Nephron (organoid): ENCODE results near the gene SMTNL2.

ENCODE experiments used
- H3K27ac Mint-ChIP-seq, 3 experiments: 2 replicates each; pipeline ENCODE4 v1.8.0; 2020; ENCODE audit warnings: mixed read lengths in 3 of 3, mild to moderate bottlenecking in 2 of 3, moderate library complexity in 1 of 3
- H3K27me3 Mint-ChIP-seq: 2 replicates; pipeline ENCODE4 v1.8.0; 2021; ENCODE audit warnings: low read depth, mild to moderate bottlenecking, moderate library complexity, mixed read lengths
- H3K36me3 Mint-ChIP-seq: 2 replicates; pipeline ENCODE4 v1.8.0; 2020; ENCODE audit warnings: low read depth, mixed read lengths
- H3K4me1 Mint-ChIP-seq: 2 replicates; pipeline ENCODE4 v1.8.0; 2020; ENCODE audit warnings: mixed read lengths
- H3K4me3 Mint-ChIP-seq, 3 experiments: 2 replicates each; pipeline ENCODE4 v1.8.0; 2020; ENCODE audit warnings: mild to moderate bottlenecking in 3 of 3, mixed read lengths in 3 of 3, moderate library complexity in 2 of 3
- H3K9me3 Mint-ChIP-seq: 2 replicates; pipeline ENCODE4 v1.8.0; 2020; ENCODE audit warnings: mixed read lengths
- TF ChIP-seq, protein P1 (sequence below), 3 experiments: fragments of 200-600 bp; sonication (generic); IDR thresholded peaks; one replicate each; pipeline ENCODE4 v1.5.0; 2021; ENCODE audit warnings: antibody characterized with exemption in 3 of 3; ENCODE audit not compliant: unreplicated experiment in 3 of 3

Gene SMTNL2

DNA sequence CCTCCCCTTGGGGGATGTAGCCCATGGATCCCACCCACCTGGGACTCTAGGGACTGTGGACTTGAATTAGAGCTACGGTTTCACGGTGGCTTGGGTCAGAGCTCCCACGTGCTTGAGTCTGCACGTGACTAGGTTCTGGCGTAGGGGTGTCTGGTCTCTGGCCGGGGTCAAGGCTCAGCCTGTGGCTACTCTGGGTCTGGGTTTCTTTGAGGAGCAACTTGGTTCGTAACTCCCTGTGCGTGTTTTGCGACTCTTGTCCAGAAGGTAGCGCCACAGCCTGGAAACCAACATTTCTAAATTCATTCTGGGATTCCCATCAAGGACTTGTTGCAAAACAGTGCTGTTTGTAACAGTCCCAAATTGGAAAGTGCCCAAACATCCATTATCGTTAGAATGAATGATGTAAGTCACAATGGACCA, 23.5 kb upstream of the SMTNL2 start:
- peaks cover 18% of the 10 kb centered on the region for H3K4me1 Mint-ChIP-seq
- H3K9me3 Mint-ChIP-seq = no peaks in the 10 kb centered on the region
- H3K36me3 Mint-ChIP-seq = no peaks in the 10 kb centered on the region
- H3K4me3 Mint-ChIP-seq = peak overlapping the region in 1 of 3 experiments; percentile 10
- H3K27me3 Mint-ChIP-seq = peaks cover 5% of the 10 kb centered on the region
- TF ChIP-seq, protein P1, sequence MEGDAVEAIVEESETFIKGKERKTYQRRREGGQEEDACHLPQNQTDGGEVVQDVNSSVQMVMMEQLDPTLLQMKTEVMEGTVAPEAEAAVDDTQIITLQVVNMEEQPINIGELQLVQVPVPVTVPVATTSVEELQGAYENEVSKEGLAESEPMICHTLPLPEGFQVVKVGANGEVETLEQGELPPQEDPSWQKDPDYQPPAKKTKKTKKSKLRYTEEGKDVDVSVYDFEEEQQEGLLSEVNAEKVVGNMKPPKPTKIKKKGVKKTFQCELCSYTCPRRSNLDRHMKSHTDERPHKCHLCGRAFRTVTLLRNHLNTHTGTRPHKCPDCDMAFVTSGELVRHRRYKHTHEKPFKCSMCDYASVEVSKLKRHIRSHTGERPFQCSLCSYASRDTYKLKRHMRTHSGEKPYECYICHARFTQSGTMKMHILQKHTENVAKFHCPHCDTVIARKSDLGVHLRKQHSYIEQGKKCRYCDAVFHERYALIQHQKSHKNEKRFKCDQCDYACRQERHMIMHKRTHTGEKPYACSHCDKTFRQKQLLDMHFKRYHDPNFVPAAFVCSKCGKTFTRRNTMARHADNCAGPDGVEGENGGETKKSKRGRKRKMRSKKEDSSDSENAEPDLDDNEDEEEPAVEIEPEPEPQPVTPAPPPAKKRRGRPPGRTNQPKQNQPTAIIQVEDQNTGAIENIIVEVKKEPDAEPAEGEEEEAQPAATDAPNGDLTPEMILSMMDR (IDR thresholded peaks at IDR 0.05; ENCODE audit: unreplicated experiment in 3 of 3) = peak in 2 of 3 experiments; percentile 27
- peak overlapping the region; percentile 1 to 47 (median 23) for H3K27ac Mint-ChIP-seq

DNA sequence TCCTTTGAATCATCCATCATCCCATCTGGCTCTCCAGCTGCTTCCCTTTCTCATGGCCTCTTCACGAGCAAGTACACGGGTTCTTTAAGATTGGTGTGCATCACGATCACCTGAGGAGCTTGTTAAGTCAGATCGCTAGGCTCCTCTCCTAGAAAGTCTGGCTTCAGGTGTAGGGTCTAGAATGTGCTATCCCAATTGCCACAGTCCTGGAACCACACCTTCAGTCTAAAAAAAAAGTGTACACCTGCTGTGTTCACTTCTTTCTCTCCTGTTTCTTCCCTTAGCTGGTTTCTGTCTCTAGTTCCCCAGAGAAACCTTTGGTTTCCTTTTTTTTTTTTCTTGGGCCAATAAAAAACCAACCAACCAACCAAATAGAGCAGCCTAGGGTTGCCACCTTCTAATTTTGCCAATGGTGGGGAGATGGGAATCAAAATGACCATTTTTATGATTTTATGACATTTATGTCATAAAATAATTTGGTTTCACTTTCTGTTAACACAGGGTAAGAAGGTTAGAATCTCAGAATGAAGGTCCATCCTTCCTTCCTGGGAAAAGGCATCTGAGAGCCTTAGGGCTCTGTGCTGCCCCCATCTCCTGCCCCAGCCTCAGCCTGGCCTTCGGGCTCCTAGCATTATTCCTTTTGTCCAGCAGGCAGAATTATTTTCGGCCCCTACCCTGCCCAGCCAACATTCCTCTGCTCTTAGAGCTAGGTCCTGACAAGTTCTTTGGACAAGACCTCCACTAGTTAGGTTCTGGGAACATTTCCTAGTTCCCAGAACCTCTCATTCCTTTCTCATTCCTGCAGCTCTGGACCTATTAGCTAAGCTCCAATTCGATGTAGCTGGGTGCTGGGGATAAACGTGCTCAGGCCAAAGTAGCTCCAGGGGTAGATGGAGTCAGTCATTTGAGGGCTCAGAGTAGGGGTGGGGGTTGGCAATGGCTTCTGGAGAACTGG, 22.0 kb upstream of the SMTNL2 start:
- TF ChIP-seq, protein P1 (IDR thresholded peaks at IDR 0.05; ENCODE audit: unreplicated experiment in 3 of 3) = no peak
- peaks cover 17% of the 10 kb centered on the region for H3K4me1 Mint-ChIP-seq
- peaks cover 5% of the 10 kb centered on the region for H3K27me3 Mint-ChIP-seq
- H3K4me3 Mint-ChIP-seq = no peak overlapping the region
- H3K9me3 Mint-ChIP-seq = no peaks in the 10 kb centered on the region
- peak overlapping the region in 1 of 3 experiments; percentile 12 for H3K27ac Mint-ChIP-seq
- no peaks in the 10 kb centered on the region for H3K36me3 Mint-ChIP-seq

DNA sequence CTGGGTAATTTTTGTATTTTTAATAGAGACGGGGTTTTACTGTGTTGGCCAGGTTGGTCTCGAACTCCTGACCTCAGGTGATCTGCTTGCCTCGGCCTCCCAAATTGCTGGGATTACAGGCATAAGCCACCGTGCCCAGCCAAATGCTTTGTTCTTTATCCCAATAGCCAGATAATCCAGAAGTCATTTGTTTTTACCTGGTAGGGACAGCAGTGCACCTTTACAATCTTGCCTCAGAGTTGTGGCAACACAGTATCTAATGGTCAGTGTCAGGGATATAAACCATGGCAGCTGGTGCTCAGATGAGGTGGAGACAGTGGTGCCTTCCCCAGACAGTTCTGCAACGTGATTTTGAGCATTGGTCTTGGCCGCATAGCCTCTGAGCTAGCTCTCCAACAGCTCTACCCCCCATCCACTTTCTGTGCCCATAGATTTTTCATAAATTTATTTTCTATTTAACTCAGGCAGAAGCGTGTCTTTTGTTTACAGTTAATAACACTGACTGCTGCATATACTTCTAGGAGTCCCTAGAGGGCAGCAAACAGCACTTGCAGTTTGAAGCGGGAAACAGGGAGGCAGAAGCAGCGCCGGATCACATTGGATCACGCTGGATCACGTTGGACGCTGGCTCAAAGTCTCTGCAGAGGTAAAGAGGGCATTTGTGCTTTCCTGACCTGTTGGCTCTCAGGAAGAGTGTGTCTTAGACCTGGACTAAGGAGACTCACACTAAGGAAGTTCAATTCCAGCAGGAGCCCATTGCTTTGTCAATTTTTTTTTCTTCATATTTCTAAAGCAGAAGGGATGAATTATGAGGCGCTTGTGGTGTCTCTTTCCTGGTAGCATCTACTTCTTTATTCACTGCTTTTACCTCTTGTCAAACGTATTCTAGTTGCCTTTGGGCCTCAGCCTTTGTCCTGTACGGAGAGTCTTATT, 18.9 kb upstream of the SMTNL2 start:
- Mint-ChIP-seq H3K36me3 (no peaks in the 10 kb centered on the region), H3K4me3 (peak overlapping the region in 1 of 3 experiments; percentile 38), H3K27ac (peak overlapping the region; percentile 36 to 60 (median 46)), H3K4me1 (peaks cover 17% of the 10 kb centered on the region), H3K27me3 (peaks cover 5% of the 10 kb centered on the region), H3K9me3 (no peaks in the 10 kb centered on the region)
- TF ChIP-seq, protein P1 (IDR thresholded peaks at IDR 0.05; ENCODE audit: unreplicated experiment in 3 of 3) = peak; percentile 76 to 86 (median 84)

DNA sequence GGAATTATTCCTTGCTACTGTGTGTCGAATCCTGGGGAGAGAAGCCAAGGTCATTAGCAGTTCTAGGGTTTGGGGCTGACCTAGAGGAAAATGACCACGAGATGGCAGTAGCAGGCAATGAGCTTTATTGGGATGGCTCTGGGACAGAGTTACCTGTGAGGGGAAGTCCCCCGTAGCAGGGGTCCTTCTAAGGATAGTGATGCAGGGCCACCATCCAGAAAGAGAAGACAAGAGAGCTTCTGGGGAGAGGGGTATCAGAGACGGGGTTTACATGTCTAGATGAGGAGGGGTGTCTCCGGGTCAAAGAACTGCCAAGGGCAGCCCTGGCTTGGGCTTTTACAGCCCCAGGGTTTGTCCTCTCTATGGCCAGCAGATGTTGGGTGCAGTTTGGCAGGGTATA, 17.5 kb upstream of the SMTNL2 start:
- Mint-ChIP-seq H3K36me3 (no peaks in the 10 kb centered on the region), H3K9me3 (no peaks in the 10 kb centered on the region), H3K4me3 (peak overlapping the region in 1 of 3 experiments; percentile 22), H3K27me3 (peaks cover 5% of the 10 kb centered on the region), H3K27ac (peak overlapping the region; percentile 11 to 72 (median 67)), H3K4me1 (peaks cover 12% of the 10 kb centered on the region)
- TF ChIP-seq, protein P1 (IDR thresholded peaks at IDR 0.05; ENCODE audit: unreplicated experiment in 3 of 3) = peak; percentile 78 to 87 (median 84)

DNA sequence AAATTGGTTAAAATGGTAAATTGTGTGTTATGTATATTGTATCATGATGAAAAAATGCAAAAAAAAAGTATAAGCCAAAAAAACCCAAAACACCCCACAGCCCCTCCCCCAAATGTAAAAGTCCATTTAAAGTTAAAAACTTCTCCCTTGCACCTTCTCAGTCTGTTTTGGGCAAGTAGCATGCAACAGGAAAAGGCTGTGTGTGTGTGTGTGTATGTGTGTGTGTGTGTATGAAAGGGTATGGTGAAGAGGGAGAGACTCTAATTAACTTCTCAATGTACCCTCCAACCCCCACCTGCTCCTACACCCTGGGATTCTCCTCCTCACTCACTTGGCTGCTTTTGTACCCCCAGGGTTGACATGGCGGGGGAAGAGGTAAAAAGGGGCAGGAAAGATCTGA, 14.7 kb upstream of the SMTNL2 start:
- Mint-ChIP-seq H3K4me3 (no peak overlapping the region), H3K4me1 (peaks cover 21% of the 10 kb centered on the region), H3K36me3 (no peaks in the 10 kb centered on the region), H3K27me3 (peaks cover 5% of the 10 kb centered on the region), H3K27ac (peak overlapping the region in 1 of 3 experiments; percentile 29), H3K9me3 (no peaks in the 10 kb centered on the region)
- TF ChIP-seq, protein P1 (IDR thresholded peaks at IDR 0.05; ENCODE audit: unreplicated experiment in 3 of 3) = no peak
